H1 (cell line): ENCODE data around the gene NCK2.

ENCODE experiments used
- CBX8 ChIP-seq: fragments of 300-800, 300-1000 bp; sonication (generic); IDR thresholded peaks from 2 replicates; pipeline ENCODE4 v1.7.1; 2016; ENCODE audit warnings: low read depth, low read length, borderline replicate concordance
- EP300 ChIP-seq, 2 experiments: IDR thresholded peaks; 1 replicate in 1 of 2; 2 replicates in 1 of 2; pipeline ENCODE4 v1.6.1; 2011 to 2012; ENCODE audit warnings: low read depth in 2 of 2, low read length in 2 of 2, mild to moderate bottlenecking in 2 of 2, borderline replicate concordance in 1 of 2, inconsistent platforms in 1 of 2, moderate library complexity in 1 of 2
- EZH2 ChIP-seq: fragments of 200-600 bp; sonication (generic); IDR thresholded peaks from 2 replicates; pipeline ENCODE4 v1.7.1; 2012; ENCODE audit warnings: low read depth, mild to moderate bottlenecking, moderate library complexity, low read length, inconsistent platforms; ENCODE audit not compliant: severe bottlenecking
- POLR2AphosphoS5 ChIP-seq: IDR thresholded peaks from 2 replicates; pipeline ENCODE4 v1.6.1; 2011; ENCODE audit warnings: low read depth, low read length
- RAD21 ChIP-seq, 2 experiments: IDR thresholded peaks in 1 of 2; conservative IDR thresholded peaks in 1 of 2; 2 replicates each; pipeline ENCODE4 v1.6.1; 2011; ENCODE audit warnings: low read depth in 2 of 2, low read length in 2 of 2, improper control_type of control experiment in 1 of 2, inconsistent platforms in 1 of 2, mild to moderate bottlenecking in 1 of 2, moderate library complexity in 1 of 2
- RNF2 ChIP-seq: fragments of 200-900, 300-1000 bp; sonication (generic); IDR thresholded peaks from 2 replicates; pipeline ENCODE4 v1.7.1; 2016; ENCODE audit warnings: borderline replicate concordance, low read depth, mild to moderate bottlenecking, antibody characterized with exemption, low read length; ENCODE audit not compliant: poor library complexity, severe bottlenecking; ENCODE audit errors: missing control alignments
- RXRA ChIP-seq: IDR thresholded peaks from 2 replicates; pipeline ENCODE4 v1.6.1; 2011; ENCODE audit warnings: low read depth, mild to moderate bottlenecking, low read length, moderate library complexity; ENCODE audit not compliant: insufficient read depth
- SIN3A ChIP-seq, 2 experiments: IDR thresholded peaks in 1 of 2; conservative IDR thresholded peaks in 1 of 2; 2 replicates each; pipeline ENCODE4 v1.6.1; 2011 to 2012; ENCODE audit warnings: low read length in 2 of 2, improper control_type of control experiment in 1 of 2, low read depth in 1 of 2, mild to moderate bottlenecking in 1 of 2
- SP2 ChIP-seq: IDR thresholded peaks from 2 replicates; pipeline ENCODE4 v1.6.1; 2012; ENCODE audit warnings: mild to moderate bottlenecking, low read length, inconsistent platforms
- SRF ChIP-seq: IDR thresholded peaks from 2 replicates; pipeline ENCODE4 v1.6.1; 2011; ENCODE audit warnings: mild to moderate bottlenecking, low read depth, low read length, moderate library complexity
- TEAD4 ChIP-seq: IDR thresholded peaks from 2 replicates; pipeline ENCODE4 v1.6.1; 2012; ENCODE audit warnings: low read depth, low read length, inconsistent platforms, mixed read lengths
- YY1 ChIP-seq: IDR thresholded peaks from 2 replicates; pipeline ENCODE4 v1.6.1; 2011; ENCODE audit warnings: low read depth, mild to moderate bottlenecking, low read length
- TF ChIP-seq, protein P1 (sequence below), 3 experiments: IDR thresholded peaks; 1 replicate in 2 of 3; 2 replicates in 1 of 3; pipeline versions ENCODE4 v1.5.1 to v1.6.1; 2011; ENCODE audit warnings: low read length in 3 of 3, mild to moderate bottlenecking in 3 of 3, inconsistent platforms in 2 of 3, low read depth in 1 of 3, moderate library complexity in 1 of 3; ENCODE audit not compliant: insufficient read depth in 1 of 3; ENCODE audit errors: control extremely low read depth in 1 of 3
- TF ChIP-seq, protein P2 (sequence below): IDR thresholded peaks from 2 replicates; pipeline ENCODE4 v1.6.1; 2012; ENCODE audit warnings: inconsistent platforms

DNA sequence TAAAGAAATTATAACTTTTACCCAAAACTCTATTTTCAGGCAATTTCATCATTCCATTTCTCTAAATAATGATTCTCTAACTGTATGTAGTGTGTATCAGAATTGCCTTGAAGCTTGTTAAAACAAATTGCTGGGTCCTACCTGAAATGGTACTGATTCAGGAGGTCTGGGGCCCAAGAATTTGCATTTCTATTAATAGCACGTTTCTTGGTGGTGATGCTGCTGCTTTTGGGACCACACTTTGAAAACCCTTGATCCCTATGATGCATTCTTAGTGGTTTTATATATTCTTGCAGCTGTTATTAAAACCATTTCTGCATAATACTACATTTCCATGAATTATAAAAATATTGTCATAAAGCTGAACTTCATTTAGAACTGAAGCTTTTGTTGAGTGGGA lies 140.7 kb downstream of the NCK2 start:
- TF ChIP-seq RAD21 (IDR thresholded peaks at IDR 0.05 in 1 of 2, conservative IDR thresholded peaks at IDR 0.05 in 1 of 2; ENCODE audit: low read depth in 2 of 2, low read length in 2 of 2) (no peak), RXRA (no peak), EP300 (IDR thresholded peaks at IDR 0.05; ENCODE audit: borderline replicate concordance in 1 of 2, low read depth in 2 of 2, low read length in 2 of 2) (no peak), SIN3A (conservative IDR thresholded peaks at IDR 0.05 in 1 of 2, IDR thresholded peaks at IDR 0.05 in 1 of 2; ENCODE audit: low read depth in 1 of 2, low read length in 2 of 2) (no peak), YY1 (no peak), TEAD4 (no peak), EZH2 (no peak), SRF (no peak), SP2 (no peak), POLR2AphosphoS5 (no peak), RNF2 (no peak), CBX8 (no peak)
- TF ChIP-seq, protein P1, sequence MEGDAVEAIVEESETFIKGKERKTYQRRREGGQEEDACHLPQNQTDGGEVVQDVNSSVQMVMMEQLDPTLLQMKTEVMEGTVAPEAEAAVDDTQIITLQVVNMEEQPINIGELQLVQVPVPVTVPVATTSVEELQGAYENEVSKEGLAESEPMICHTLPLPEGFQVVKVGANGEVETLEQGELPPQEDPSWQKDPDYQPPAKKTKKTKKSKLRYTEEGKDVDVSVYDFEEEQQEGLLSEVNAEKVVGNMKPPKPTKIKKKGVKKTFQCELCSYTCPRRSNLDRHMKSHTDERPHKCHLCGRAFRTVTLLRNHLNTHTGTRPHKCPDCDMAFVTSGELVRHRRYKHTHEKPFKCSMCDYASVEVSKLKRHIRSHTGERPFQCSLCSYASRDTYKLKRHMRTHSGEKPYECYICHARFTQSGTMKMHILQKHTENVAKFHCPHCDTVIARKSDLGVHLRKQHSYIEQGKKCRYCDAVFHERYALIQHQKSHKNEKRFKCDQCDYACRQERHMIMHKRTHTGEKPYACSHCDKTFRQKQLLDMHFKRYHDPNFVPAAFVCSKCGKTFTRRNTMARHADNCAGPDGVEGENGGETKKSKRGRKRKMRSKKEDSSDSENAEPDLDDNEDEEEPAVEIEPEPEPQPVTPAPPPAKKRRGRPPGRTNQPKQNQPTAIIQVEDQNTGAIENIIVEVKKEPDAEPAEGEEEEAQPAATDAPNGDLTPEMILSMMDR (IDR thresholded peaks at IDR 0.05; ENCODE audit: control extremely low read depth in 1 of 3, insufficient read depth in 1 of 3, low read depth in 1 of 3, low read length in 3 of 3): no peak
- TF ChIP-seq, protein P2, sequence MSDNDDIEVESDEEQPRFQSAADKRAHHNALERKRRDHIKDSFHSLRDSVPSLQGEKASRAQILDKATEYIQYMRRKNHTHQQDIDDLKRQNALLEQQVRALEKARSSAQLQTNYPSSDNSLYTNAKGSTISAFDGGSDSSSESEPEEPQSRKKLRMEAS: no peak
